DMS 273 treated with DMSO at 0.1 percent for 48 hours (cell line): ENCODE data around the gene JTB.

Source experiments
- DNase-seq: peaks from one replicate; lab custom pipeline; 2025; lab: John Stamatoyannopoulos, UW

Gene JTB

DNA sequence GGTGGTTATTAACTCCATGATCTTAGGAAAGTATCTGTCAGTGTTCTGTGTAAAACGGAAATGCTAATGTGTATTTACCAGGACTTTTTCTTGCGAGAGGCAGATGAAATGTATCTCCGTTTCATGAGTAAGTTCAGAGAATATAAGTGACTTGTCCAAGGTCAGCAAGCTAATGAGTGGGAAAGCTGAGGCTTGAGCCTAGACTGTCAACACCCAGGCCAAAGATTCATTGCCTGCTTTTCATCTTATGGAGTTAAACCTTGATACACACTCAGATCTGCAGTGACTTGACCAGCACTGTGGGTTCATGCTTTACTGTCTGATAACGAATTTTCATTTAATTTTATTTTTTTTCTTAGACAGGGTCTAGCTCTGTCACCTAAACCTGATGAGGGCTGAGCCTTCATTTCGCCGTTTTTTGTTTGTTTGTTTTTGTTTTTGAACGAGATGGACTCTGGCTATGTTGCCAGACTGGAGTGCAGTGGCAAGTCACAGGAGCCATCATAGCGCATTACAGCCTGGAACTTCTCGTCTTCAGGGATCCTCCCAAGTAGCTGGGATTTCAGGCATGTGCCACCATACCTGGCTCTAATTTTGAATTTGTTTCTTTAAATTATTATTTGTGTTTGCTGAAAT is 918 bp upstream of the JTB start:
- no peak for DNase-seq

GRCh38 chr1:153976819-153977249 is 640 bp downstream of the JTB start:
- no peak for DNase-seq

DNA sequence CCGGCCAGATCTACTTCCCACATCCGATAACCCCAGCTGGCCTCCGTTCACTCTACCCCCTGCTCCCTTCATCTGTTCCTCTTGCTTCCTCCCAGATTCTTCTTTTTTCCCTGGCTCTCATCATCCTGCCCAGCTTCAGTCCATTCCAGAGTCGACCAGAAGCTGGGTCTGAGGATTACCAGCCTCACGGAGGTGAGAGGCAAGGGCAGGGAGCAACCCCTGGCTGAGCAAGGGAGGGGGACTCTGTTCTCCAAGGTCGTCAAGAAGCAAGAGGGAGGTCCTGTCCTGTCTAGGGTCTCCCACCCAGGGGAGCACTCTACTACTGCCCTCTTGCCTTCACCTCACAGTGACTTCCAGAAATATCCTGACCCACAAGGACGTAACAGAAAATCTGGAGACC is 3.9 kb downstream of the JTB start:
- DNase-seq, result no peak

- no peak for DNase-seq
Observed at GRCh38 chr1:153973071-153973470, 4.4 kb downstream of the JTB start.

DNA sequence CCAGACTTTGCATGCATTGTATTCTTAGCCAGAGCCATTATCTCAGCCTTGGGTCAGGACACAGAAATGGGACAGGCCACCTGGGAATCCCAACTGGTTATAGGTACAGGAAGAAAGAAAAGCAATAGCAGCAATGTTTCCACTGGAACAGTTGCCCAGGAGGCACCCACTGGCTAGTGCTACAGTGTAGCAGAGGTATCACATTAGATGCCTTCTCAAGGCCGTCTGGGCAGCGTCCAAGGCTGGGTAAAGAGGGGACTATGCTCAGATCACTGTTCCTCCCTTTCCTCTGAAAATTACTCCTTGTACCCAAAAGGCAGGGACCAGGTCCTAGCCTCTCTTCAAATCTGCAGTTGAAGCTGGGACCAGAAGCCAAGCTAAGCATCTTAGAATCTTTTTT is 7.1 kb downstream of the JTB start:
- DNase-seq, result no peak

GRCh38 chr1:153968972-153969371 is 8.5 kb downstream of the JTB start:
- DNase-seq, result no peak

- DNase-seq, result no peak
Observed at GRCh38 chr1:153968408-153968807, 9.1 kb downstream of the JTB start.

GRCh38 chr1:153968000-153968363 is 9.5 kb downstream of the JTB start:
- DNase-seq, result no peak

DNA sequence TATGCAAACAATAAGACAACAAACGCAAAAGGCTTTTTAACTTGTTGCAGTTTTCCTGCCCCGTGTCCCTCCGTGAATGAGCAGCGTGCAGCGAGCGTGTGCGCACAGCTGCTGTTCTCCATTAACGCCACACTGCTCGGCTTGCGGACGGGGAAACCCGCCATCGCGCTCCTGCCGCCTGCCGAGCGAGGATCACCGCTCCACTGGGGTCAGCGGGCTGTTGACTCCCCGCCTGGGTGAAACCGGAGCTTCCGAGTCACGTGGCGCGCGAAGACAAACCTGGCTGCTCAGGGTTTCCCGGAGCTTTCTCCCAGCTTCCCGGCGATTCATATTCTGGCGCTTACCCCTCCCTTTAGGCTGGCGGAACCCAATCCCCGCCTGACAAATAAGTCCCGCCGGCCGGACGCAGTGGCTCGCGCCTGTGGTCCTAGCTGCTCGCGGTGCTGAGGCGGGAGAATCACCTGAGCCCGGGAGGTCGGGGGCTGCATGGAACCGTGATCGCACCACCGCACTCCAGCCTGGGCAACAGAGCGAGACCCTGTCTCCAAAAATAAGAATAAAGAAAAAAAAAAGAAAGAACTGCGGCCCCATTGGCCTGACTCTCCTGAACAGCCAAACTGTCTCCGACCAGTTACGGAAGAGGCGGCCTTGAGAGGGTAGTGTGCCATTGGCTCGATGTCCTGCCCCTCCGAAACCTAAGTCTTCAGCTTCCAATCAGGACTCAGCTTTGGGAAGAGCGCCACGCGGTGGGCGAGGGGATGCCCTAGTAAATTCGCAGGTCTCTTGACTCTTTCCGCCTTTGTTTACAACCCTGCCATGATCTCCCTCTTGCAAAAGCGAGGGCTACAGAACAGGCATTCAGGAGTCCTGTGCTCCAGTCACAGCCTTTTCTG is 10.1 kb downstream of the JTB start, which contains the start of gene CREB3L4:
Gene CREB3L4 (plus strand): TSS at position 796 of the 893 bp plus-strand sequence. CDS start 624 bp downstream, outside the sequence.
- peak; percentile 97 for DNase-seq

- no peak for DNase-seq
Observed at GRCh38 chr1:153963850-153964331, 13.6 kb downstream of the JTB start.

DNA sequence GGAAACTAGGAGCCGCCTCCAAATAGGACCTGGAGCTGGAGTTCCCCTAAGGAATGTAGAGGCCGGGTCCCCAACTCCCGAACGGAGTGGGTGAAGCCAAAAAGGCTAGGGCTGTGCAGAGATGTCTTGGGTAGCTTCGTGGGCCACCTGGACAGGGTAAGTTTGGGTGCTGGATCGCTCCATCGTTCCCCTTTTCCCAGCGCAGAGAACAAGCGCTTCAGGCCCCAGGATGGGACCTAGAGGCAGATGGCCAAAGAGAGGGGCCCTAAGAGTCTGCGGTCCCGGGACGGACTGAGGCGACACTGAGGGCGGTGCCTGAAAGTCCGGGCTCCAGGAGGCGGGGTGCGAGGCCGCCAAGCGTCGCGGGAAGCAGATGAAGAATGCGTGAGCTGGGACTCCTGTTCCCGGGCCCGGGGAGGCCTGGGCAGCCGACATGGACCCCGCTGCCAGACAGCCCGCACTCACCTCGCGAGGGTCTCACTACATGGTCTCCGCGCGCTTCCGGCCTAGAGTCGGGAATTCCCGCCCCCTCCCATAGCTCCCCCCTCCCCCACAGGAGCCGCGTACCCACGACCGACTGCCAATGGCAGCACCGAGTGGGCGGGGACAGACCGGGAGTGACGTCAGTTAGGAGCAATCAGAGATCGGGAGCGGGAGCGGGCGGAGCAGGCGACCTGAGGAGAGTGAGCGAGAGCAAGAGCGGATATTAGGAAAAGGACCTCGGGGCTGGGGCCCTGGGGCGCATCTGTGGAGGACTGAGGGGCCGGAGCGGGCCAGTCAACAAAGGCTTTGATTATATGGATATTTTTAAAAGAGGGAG is 14.2 kb downstream of the JTB start, which contains the start of gene SLC39A1:
Gene SLC39A1 (minus strand): TSS at position 508 of the 820 bp plus-strand sequence. CDS start 822 bp downstream, outside the sequence.
- peak; percentile 94 for DNase-seq

- DNase-seq, result no peak
Observed at GRCh38 chr1:153962088-153963029, 15.1 kb downstream of the JTB start.

- DNase-seq, result no peak
Observed at GRCh38 chr1:153961421-153961820, 16.1 kb downstream of the JTB start.

- no peak for DNase-seq
Observed at GRCh38 chr1:153960206-153960605, 17.3 kb downstream of the JTB start.

DNA sequence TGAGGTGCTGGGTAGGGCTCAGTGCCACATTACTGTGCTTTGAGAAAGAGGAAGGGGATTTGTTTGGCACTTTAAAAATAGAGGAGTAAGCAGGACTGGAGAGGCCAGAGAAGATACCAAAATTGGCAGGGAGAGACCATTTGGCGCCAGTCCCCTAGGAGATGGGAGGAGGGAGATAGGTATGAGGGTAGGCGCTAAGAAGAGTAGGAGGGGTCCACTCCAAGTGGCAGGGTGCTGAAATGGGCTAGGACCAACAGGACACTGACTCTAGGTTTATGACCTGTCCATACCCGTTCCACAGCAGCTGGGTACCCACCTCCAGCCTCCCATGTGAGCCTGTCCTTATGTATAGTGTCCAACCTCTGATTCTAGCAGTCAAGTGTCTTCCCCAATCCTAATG is 18.0 kb downstream of the JTB start:
- DNase-seq, result no peak

GRCh38 chr1:153958961-153959260 is 18.6 kb downstream of the JTB start:
- no peak for DNase-seq

GRCh38 chr1:153958111-153958960 is 19.1 kb downstream of the JTB start, which contains the start of gene CRTC2:
TSS of gene CRTC2 (minus strand) at chr1:153958612. CDS start at chr1:153958497, 115 bp downstream.
- DNase-seq, result peak; percentile 97

GRCh38 chr1:153957744-153958110 is 19.7 kb downstream of the JTB start:
- no peak for DNase-seq

GRCh38 chr1:153956997-153957715 is 20.3 kb downstream of the JTB start:
- DNase-seq, result no peak

DNA sequence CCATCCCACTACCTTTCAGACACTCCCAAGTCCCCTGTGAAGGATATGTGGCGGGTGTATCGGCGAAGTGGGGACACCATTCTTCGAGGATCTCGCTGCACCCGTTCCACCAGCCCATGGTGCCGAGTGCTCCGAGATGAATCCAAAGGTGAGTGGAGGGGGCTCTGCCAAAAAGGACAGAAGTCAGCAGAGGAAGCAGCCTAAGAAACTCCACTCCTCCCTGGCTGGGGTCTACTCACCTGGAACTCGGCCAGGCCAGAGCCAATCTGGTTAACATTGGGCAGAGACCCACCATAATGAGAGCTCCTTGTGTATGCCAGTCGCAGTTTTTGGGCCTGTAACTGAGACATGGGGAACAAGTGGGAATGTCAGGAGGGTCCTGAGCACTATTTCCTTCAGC is 22.6 kb downstream of the JTB start:
- no peak for DNase-seq
